HUES48 (cell line): ENCODE results near the gene MYH10.

Experiments used
- H3K27ac ChIP-seq: one replicate; pipeline ENCODE4 v1.7.0; 2013; ENCODE audit warnings: low read depth, low read length, inconsistent platforms
- H3K27me3 ChIP-seq: 2 replicates; pipeline ENCODE4 v1.6.1; 2013; ENCODE audit warnings: mild to moderate bottlenecking, low read length; ENCODE audit not compliant: control insufficient read depth, insufficient read depth
- H3K36me3 ChIP-seq: 2 replicates; pipeline ENCODE4 v1.6.1; 2013; ENCODE audit warnings: low read length; ENCODE audit not compliant: control insufficient read depth, insufficient read depth
- H3K4me1 ChIP-seq: 2 replicates; pipeline ENCODE4 v1.6.1; 2013; ENCODE audit warnings: mild to moderate bottlenecking, low read length; ENCODE audit not compliant: control insufficient read depth, insufficient read depth
- H3K4me3 ChIP-seq: 2 replicates; pipeline ENCODE4 v1.5.1; 2013; ENCODE audit warnings: mild to moderate bottlenecking, low read depth, low read length
- H3K9ac ChIP-seq: 2 replicates; pipeline ENCODE4 v1.6.1; 2013; ENCODE audit warnings: mild to moderate bottlenecking, low read depth, low read length, moderate library complexity
- H3K9me3 ChIP-seq: 2 replicates; pipeline ENCODE4 v1.6.1; 2013; ENCODE audit warnings: low read length; ENCODE audit not compliant: control insufficient read depth, insufficient read depth

The MYH10 gene

GRCh38 chr17:8464941-8465340, 165.6 kb downstream of the MYH10 start:
- H3K4me3 ChIP-seq: no peak overlapping the region
- no peaks in the 10 kb centered on the region for H3K27me3 ChIP-seq
- no peaks in the 10 kb centered on the region for H3K4me1 ChIP-seq
- peaks cover 56% of the 10 kb centered on the region for H3K36me3 ChIP-seq
- H3K27ac ChIP-seq: no peak overlapping the region
- H3K9me3 ChIP-seq: no peaks in the 10 kb centered on the region
- no peak overlapping the region for H3K9ac ChIP-seq

GRCh38 chr17:8463099-8463498, 167.4 kb downstream of the MYH10 start:
- H3K27ac ChIP-seq: no peak overlapping the region
- H3K36me3 ChIP-seq: peaks cover 66% of the 10 kb centered on the region
- H3K27me3 ChIP-seq: no peaks in the 10 kb centered on the region
- no peak overlapping the region for H3K9ac ChIP-seq
- no peaks in the 10 kb centered on the region for H3K9me3 ChIP-seq
- H3K4me3 ChIP-seq: no peak overlapping the region
- H3K4me1 ChIP-seq: no peaks in the 10 kb centered on the region

GRCh38 chr17:8462564-8462963, 168.0 kb downstream of the MYH10 start:
- Histone ChIP-seq H3K27me3 (no peaks in the 10 kb centered on the region), H3K27ac (no peak overlapping the region), H3K9ac (no peak overlapping the region), H3K36me3 (peaks cover 66% of the 10 kb centered on the region), H3K9me3 (no peaks in the 10 kb centered on the region), H3K4me3 (no peak overlapping the region), H3K4me1 (no peaks in the 10 kb centered on the region)

- H3K27me3 ChIP-seq: no peaks in the 10 kb centered on the region
- H3K27ac ChIP-seq: no peak overlapping the region
- H3K4me3 ChIP-seq: no peak overlapping the region
- no peaks in the 10 kb centered on the region for H3K4me1 ChIP-seq
- H3K9me3 ChIP-seq: no peaks in the 10 kb centered on the region
- no peak overlapping the region for H3K9ac ChIP-seq
- peaks cover 76% of the 10 kb centered on the region for H3K36me3 ChIP-seq
These were observed 170.7 kb downstream of the MYH10 start for GRCh38 chr17:8459831-8460230.

GRCh38 chr17:8459107-8459506, 171.4 kb downstream of the MYH10 start:
- H3K9me3 ChIP-seq: no peaks in the 10 kb centered on the region
- H3K27me3 ChIP-seq: no peaks in the 10 kb centered on the region
- no peaks in the 10 kb centered on the region for H3K4me1 ChIP-seq
- H3K4me3 ChIP-seq: no peak overlapping the region
- H3K27ac ChIP-seq: no peak overlapping the region
- H3K9ac ChIP-seq: no peak overlapping the region
- H3K36me3 ChIP-seq: peaks cover 83% of the 10 kb centered on the region

- H3K27ac ChIP-seq: no peak overlapping the region
These were observed 172.4 kb downstream of the MYH10 start for GRCh38 chr17:8458128-8458527.

GRCh38 chr17:8455665-8456209, 174.8 kb downstream of the MYH10 start:
- H3K27me3 ChIP-seq: no peaks in the 10 kb centered on the region
- H3K4me3 ChIP-seq: no peak overlapping the region
- H3K9ac ChIP-seq: no peak overlapping the region
- peaks cover 85% of the 10 kb centered on the region for H3K36me3 ChIP-seq
- no peaks in the 10 kb centered on the region for H3K9me3 ChIP-seq
- H3K27ac ChIP-seq: no peak overlapping the region
- H3K4me1 ChIP-seq: no peaks in the 10 kb centered on the region

More at GRCh38 chr17:8458128-8458527, 172.4 kb downstream of the MYH10 start:
- H3K4me3 ChIP-seq: no peak overlapping the region
- no peaks in the 10 kb centered on the region for H3K4me1 ChIP-seq
- no peaks in the 10 kb centered on the region for H3K9me3 ChIP-seq
- H3K27me3 ChIP-seq: no peaks in the 10 kb centered on the region
- no peak overlapping the region for H3K9ac ChIP-seq
- peaks cover 90% of the 10 kb centered on the region for H3K36me3 ChIP-seq

GRCh38 chr17:8453326-8453725, 177.2 kb downstream of the MYH10 start:
- no peaks in the 10 kb centered on the region for H3K4me1 ChIP-seq
- H3K9ac ChIP-seq: no peak overlapping the region
- no peaks in the 10 kb centered on the region for H3K9me3 ChIP-seq
- H3K4me3 ChIP-seq: no peak overlapping the region
- H3K27ac ChIP-seq: no peak overlapping the region
- peaks cover 86% of the 10 kb centered on the region for H3K36me3 ChIP-seq
- no peaks in the 10 kb centered on the region for H3K27me3 ChIP-seq

GRCh38 chr17:8451933-8452614, 178.5 kb downstream of the MYH10 start:
- no peaks in the 10 kb centered on the region for H3K27me3 ChIP-seq
- H3K9ac ChIP-seq: no peak overlapping the region
- H3K27ac ChIP-seq: no peak overlapping the region
- H3K4me1 ChIP-seq: peaks cover 3% of the 10 kb centered on the region; the same call in 1 of the 2 replicates
- H3K4me3 ChIP-seq: no peak overlapping the region
- peaks cover 82% of the 10 kb centered on the region for H3K36me3 ChIP-seq
- no peaks in the 10 kb centered on the region for H3K9me3 ChIP-seq

GRCh38 chr17:8448310-8448709, 182.2 kb downstream of the MYH10 start:
- Histone ChIP-seq H3K4me3 (no peak overlapping the region), H3K9me3 (no peaks in the 10 kb centered on the region), H3K27ac (no peak overlapping the region), H3K36me3 (peaks cover 79% of the 10 kb centered on the region), H3K9ac (no peak overlapping the region), H3K4me1 (peaks cover 3% of the 10 kb centered on the region; the same call in 1 of the 2 replicates), H3K27me3 (no peaks in the 10 kb centered on the region)

GRCh38 chr17:8447799-8448198, 182.7 kb downstream of the MYH10 start:
- Histone ChIP-seq H3K4me1 (peaks cover 3% of the 10 kb centered on the region; the same call in 1 of the 2 replicates), H3K9me3 (no peaks in the 10 kb centered on the region), H3K36me3 (peaks cover 74% of the 10 kb centered on the region), H3K4me3 (no peak overlapping the region), H3K27me3 (no peaks in the 10 kb centered on the region), H3K9ac (no peak overlapping the region), H3K27ac (no peak overlapping the region)
